Calu3 (cell line): ENCODE measurements around the gene CKAP5. TPM values are rescaled to one million over a fixed set of nuclear protein-coding genes. Genes with fewer than 3 reads are reported as not detected.

Experiments
- BruUV-seq: library from RNA; stranded (reverse); fragments of 400-500 nt; replicated peaks from 2 replicates; lab custom pipeline; 2021; lab: Mats Ljungman, UMichigan
- CTCF ChIA-PET: fragments of 300-600 bp; sonication (Branson Sonifier 250); formaldehyde crosslinking; loops from one replicate; lab custom pipeline; 2022; ENCODE audit warnings: antibody characterized with exemption; lab: Charles Lee
- DNase-seq: peaks from one replicate; pipeline ENCODE4 v3.0.0; 2022
- H3K27ac Mint-ChIP-seq: one replicate; pipeline ENCODE4 v1.8.0; 2022; ENCODE audit warnings: mixed read lengths; ENCODE audit not compliant: unreplicated experiment
- H3K27me3 Mint-ChIP-seq: one replicate; pipeline ENCODE4 v1.8.0; 2022; ENCODE audit warnings: mixed read lengths; ENCODE audit not compliant: unreplicated experiment
- H3K36me3 Mint-ChIP-seq: one replicate; pipeline ENCODE4 v1.8.0; 2022; ENCODE audit warnings: mild to moderate bottlenecking, moderate library complexity, mixed read lengths; ENCODE audit not compliant: insufficient read depth, unreplicated experiment
- H3K4me1 Mint-ChIP-seq: one replicate; pipeline ENCODE4 v1.8.0; 2022; ENCODE audit warnings: mild to moderate bottlenecking, low read depth, mixed read lengths; ENCODE audit not compliant: unreplicated experiment
- H3K4me3 Mint-ChIP-seq: one replicate; pipeline ENCODE4 v1.8.0; 2022; ENCODE audit warnings: mild to moderate bottlenecking, low read depth, moderate library complexity, mixed read lengths; ENCODE audit not compliant: unreplicated experiment
- H3K9me3 Mint-ChIP-seq: one replicate; pipeline ENCODE4 v1.8.0; 2022; ENCODE audit warnings: low read depth, mixed read lengths; ENCODE audit not compliant: unreplicated experiment
- intact Hi-C: fragments of 100-400 bp; cut with micrococcal nuclease; formaldehyde crosslinking; loops from one replicate; pipeline ENCODE4 v1.10.0; 2022; ENCODE audit not compliant: unreplicated experiment
- total RNA-seq: library from RNA; stranded (reverse); gene quantifications from 2 replicates; pipeline ENCODE4 v1.2.3, GENCODE V29; 2022
- TF ChIP-seq, protein P1 (sequence below): fragments of 200-600 bp; IDR thresholded peaks from one replicate; pipeline ENCODE4 v1.8.0; 2022; ENCODE audit warnings: antibody characterized with exemption; ENCODE audit not compliant: unreplicated experiment

The CKAP5 gene
- total RNA-seq, 1 experiment from 2014 or later, result 140 TPM

DNA sequence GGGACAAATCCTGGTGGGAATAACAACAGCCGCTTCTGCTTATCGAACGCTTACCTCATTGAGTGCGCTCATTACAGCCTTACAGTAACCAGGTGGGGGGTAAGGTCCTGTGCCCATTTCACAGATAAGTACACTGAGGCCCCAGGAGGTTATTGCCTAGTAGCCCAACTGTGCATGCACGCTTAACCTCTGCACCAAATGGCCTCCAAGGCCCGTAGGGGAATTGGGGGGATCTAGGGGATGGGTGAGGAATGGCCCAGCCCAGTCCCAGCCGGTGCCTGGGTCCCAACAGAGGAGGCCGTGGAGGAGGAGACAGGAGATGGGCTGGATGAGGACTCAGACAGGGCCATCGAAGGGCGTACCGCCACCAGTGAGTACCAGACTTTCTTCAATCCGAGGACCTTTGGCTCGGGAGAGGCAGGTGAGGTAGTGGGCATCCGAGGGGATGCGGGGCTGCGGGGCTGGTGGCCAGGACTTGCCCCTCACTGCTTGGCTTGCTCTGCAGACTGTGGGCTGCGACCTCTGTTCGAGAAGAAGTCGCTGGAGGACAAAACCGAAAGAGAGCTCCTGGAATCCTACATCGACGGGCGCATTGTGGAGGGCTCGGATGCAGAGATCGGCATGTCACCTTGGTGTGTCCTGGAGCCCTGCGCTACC, 119.7 kb downstream of the CKAP5 start:
- Mint-ChIP-seq H3K9me3 (no peaks in the 10 kb centered on the region), H3K36me3 (no peaks in the 10 kb centered on the region), H3K4me3 (no peak overlapping the region), H3K27me3 (no peaks in the 10 kb centered on the region), H3K4me1 (no peaks in the 10 kb centered on the region), H3K27ac (no peak overlapping the region)
- no peak for DNase-seq
- no TSS peak for BruUV-seq
- CTCF ChIA-PET, result no interaction called here
- TF ChIP-seq, protein P1, sequence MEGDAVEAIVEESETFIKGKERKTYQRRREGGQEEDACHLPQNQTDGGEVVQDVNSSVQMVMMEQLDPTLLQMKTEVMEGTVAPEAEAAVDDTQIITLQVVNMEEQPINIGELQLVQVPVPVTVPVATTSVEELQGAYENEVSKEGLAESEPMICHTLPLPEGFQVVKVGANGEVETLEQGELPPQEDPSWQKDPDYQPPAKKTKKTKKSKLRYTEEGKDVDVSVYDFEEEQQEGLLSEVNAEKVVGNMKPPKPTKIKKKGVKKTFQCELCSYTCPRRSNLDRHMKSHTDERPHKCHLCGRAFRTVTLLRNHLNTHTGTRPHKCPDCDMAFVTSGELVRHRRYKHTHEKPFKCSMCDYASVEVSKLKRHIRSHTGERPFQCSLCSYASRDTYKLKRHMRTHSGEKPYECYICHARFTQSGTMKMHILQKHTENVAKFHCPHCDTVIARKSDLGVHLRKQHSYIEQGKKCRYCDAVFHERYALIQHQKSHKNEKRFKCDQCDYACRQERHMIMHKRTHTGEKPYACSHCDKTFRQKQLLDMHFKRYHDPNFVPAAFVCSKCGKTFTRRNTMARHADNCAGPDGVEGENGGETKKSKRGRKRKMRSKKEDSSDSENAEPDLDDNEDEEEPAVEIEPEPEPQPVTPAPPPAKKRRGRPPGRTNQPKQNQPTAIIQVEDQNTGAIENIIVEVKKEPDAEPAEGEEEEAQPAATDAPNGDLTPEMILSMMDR, result no peak
- intact Hi-C loops, result no loop called here

- CTCF ChIA-PET, result interaction anchor here (0.7 kb wide), 1 partner anchor 42 kb away, joined by 8 read pairs; no protein-coding TSS in a partner anchor
- DNase-seq, result no peak
- Mint-ChIP-seq H3K4me1 (no peaks in the 10 kb centered on the region), H3K4me3 (no peak overlapping the region), H3K27me3 (no peaks in the 10 kb centered on the region), H3K9me3 (no peaks in the 10 kb centered on the region), H3K36me3 (no peaks in the 10 kb centered on the region), H3K27ac (no peak overlapping the region)
- no TSS peak for BruUV-seq
- TF ChIP-seq, protein P1, result no peak
- intact Hi-C loops, result no loop called here
Measured at GRCh38 chr11:46725338-46726205, 120.5 kb downstream of the CKAP5 start.

DNA sequence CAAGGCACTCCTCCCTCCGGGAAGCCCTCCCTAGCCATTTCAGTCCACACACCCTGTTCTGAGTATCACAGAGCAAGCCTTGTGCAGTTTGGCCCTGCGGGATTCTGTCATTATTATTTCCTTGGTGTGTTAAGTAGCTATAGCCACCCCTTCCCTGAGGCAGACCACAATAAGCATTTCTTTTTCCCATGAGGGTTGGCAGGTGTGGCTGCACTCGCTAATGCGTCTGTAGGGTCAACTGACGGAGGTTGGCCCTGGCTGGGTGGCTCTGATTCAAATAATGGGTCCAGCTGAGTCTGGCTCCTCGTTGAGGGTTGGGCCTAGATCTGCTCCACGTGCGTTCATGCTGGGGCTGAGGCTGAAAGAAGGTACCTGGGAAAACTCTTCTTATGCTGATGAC, 122.0 kb downstream of the CKAP5 start:
- Mint-ChIP-seq H3K27ac (no peak overlapping the region), H3K27me3 (no peaks in the 10 kb centered on the region), H3K9me3 (no peaks in the 10 kb centered on the region), H3K4me3 (no peak overlapping the region), H3K4me1 (no peaks in the 10 kb centered on the region), H3K36me3 (no peaks in the 10 kb centered on the region)
- BruUV-seq, result no TSS peak
- intact Hi-C loops, result no loop called here
- TF ChIP-seq, protein P1, result no peak
- no peak for DNase-seq
- CTCF ChIA-PET, result no interaction called here

DNA sequence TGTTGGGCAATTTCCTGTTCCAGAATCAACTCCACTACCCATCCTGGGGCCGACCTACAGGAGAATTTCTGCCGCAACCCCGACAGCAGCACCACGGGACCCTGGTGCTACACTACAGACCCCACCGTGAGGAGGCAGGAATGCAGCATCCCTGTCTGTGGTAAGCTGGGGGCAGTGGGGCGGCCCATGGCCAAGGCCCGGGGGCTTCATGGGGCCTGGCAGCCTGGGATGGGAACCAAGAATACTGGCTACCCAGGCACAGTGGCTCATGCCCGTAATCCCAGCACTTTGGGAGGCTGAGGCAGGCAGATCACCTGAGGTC, 122.8 kb downstream of the CKAP5 start:
- no peak overlapping the region for H3K27ac Mint-ChIP-seq
- H3K4me1 Mint-ChIP-seq, result no peaks in the 10 kb centered on the region
- no peak for DNase-seq
- no peaks in the 10 kb centered on the region for H3K27me3 Mint-ChIP-seq
- CTCF ChIA-PET, result no interaction called here
- no peaks in the 10 kb centered on the region for H3K9me3 Mint-ChIP-seq
- TF ChIP-seq, protein P1, result no peak
- BruUV-seq, result no TSS peak
- H3K36me3 Mint-ChIP-seq, result no peaks in the 10 kb centered on the region
- no peak overlapping the region for H3K4me3 Mint-ChIP-seq
- intact Hi-C loops, result no loop called here
